Activated T-helper 9 cell treated with anti-CD3 and anti-CD28 coated beads, Interleukin-2, amount 50 U/mL, for 16 hours (primary cell): ENCODE data around the gene HPDL.
A peak's percentile ranks its signal among the peaks of the same experiment; 100 is the strongest.

Experiments
- DNase-seq: peaks from one replicate; pipeline ENCODE4 v3.0.0-alpha.2; 2020; ENCODE audit warnings: low read depth

The HPDL gene

DNA sequence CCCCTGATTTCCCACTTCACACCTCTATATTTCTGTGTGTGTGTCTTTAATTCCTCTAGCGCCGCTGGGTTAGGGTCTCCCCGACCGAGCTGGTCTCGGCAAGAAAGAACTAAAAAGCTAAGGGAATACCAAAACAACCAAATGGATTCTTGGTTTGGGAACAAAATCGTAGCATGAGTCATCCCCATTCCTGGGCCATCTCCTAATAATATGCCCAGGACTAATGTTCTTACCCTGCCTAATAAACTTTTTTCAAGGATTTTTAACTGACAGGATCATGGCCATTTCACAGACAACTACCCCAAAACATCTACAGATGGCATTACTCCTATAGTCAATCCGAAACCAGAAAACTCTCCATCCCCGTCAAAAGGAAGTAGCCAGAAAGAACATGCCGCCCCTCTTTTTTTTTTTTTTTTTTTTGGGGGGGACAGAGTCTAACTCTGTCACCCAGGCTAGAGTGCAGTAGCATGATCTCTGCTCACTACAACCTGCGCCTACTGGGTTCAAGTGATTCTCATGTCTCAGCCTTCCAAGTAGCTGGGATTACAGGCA is 4.1 kb upstream of the HPDL start:
- no peak for DNase-seq

GRCh38 chr1:45325851-45326506 is 716 bp upstream of the HPDL start:
- DNase-seq, result no peak

DNA sequence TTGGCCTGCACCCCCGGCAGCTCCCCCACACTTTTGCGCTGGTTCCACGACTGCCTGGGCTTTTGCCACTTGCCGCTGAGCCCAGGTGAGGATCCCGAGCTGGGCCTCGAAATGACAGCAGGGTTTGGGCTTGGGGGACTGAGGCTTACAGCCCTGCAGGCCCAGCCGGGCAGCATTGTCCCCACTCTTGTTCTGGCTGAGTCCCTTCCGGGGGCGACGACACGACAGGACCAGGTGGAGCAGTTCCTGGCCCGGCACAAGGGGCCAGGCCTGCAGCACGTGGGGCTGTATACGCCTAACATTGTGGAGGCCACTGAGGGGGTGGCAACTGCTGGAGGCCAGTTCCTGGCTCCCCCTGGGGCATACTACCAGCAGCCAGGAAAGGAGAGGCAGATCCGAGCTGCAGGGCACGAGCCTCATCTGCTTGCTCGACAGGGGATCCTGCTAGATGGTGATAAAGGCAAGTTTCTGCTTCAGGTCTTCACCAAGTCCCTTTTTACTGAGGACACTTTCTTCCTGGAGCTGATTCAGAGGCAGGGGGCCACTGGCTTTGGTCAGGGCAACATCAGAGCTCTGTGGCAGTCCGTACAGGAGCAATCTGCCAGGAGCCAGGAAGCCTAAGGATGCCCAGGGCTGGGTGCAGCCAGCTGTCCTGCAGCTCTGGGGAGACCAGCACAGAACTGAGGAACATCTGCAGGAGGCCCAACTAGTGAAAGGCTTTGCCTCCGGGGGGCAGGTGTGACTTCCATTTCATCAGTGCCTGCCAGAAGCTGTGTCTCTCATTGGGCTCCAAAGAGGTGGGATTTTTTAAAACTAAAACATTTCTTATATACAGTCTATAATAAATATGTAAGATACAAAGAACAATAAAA is 1.2 kb downstream of the HPDL start:
- no peak for DNase-seq

GRCh38 chr1:45328680-45329079 is 2.0 kb downstream of the HPDL start:
- DNase-seq, result no peak

DNA sequence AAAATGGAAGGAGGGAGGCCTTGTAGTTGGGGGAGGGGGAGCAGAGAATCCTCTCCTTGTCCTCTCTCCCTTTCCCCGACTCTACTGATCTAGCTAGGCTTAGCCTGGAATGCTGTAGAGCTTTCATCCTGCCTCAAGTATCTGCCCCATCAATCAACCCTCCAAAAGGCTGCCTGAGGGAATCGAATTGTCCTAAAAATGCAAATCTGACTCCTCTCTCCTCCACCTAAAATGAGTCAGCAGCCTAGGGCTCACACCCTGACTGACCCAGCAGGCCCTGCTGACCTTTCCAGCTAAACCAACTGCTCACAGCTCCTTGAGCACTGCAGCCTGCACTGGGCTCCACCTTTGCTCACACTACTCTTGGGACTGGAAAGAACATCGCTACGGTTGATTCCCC is 2.8 kb downstream of the HPDL start:
- no peak for DNase-seq

- no peak for DNase-seq
These were observed 5.0 kb downstream of the HPDL start for GRCh38 chr1:45331436-45332345.

DNA sequence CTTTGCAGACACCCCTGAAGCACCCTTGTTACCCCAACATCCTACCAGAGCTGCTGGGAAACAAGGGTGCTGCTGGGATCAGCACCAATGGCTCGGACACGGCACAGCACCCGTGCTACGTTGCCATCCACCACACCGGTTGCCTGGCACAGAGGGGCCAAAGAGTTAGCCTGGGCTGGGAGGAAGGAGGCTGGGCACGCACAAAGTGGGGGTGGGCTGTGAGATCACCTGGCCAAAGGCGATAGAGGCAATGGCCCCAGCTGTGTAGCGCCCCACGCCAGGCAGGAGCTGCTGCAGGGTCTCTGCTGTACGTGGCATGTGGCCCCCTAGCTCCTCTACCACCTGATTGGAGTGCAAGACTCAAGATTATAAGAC is 5.6 kb downstream of the HPDL start:
- no peak for DNase-seq

DNA sequence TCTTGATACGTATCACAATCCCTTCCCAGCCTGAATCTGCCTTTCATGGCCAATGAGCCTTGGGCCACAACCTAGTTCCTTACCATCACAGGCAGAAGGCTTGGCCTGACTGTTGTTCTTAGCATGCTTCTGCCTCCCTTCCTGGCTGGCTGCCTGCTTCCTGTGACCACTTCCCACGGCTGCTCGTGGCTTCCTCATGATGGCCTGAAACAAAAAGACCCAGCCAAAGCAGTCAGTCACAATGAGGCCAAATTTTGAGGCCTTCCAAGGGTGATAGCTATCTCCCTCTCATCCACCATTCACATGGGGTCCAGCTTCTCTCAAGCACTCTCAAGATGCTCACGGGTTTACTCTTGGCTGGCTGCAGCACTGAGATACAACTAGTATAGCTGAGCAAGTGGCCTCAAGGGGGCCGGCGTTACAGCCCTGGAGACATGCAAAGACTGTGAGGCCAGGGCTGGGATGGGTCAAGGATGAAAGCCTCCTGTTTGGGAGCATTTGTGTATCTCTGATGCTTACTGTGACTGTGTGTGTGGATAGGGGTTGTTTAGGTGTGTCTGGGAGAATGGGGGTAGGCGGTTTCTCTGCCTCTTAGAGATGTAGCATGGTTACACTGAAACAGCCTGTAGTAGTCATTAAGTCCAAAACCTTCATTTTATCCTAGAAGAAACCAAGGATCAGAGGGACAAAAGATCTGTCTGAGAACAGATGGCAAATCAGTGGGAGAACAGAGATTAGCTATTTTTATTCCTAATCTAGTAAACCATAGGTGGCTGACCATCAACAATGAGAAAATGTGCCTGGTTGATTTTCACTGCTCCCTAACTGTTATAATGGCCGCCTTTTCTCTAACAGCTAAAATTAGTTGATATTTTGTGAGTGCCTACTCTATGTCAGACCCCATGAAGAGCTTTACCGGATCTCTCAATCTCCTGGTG is 7.9 kb downstream of the HPDL start:
- no peak for DNase-seq

GRCh38 chr1:45335855-45336324 is 9.2 kb downstream of the HPDL start:
- no peak for DNase-seq

GRCh38 chr1:45337630-45338325 is 11.1 kb downstream of the HPDL start:
- no peak for DNase-seq

DNA sequence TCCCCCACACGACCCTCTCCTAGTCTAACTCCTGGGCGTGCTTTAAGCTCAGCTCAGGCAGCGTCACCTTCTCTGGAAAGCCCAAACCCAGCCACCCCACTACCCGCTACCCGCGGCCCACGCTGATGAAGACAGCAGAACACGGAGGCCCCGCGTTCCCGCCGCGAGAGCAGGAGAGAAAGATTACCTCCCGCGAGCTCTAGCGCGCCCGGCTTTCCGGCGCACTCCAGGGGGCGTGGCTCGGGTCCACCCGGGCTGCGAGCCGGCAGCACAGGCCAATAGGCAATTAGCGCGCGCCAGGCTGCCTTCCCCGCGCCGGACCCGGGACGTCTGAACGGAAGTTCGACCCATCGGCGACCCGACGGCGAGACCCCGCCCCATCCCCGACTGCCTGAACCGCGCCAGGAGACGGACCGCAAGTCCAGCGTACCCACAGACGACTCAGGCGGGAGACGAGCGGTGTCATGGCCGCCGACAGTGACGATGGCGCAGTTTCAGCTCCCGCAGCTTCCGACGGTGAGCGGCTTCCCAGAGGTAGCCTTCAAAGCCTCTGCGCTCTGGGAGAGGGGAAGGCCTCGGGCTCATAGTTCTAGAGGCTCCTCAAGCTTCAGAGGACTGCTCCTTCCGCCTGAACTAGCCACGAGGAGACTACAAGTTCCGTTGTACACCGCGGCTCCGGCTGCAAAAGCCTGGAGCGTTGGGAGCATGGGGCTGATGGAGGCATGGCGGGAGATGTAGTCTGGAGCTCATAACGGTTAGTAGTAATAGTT is 13.3 kb downstream of the HPDL start, which contains the start of the genes MUTYH and TOE1:
MUTYH (minus strand) TSS at position 652 of the 770 bp plus-strand sequence. CDS start 5,935 bp downstream, outside the sequence.
TOE1 (plus strand) TSS at position 382 of the 770 bp plus-strand sequence; CDS start at position 465, 83 bp downstream.
- peak; percentile 87 for DNase-seq

DNA sequence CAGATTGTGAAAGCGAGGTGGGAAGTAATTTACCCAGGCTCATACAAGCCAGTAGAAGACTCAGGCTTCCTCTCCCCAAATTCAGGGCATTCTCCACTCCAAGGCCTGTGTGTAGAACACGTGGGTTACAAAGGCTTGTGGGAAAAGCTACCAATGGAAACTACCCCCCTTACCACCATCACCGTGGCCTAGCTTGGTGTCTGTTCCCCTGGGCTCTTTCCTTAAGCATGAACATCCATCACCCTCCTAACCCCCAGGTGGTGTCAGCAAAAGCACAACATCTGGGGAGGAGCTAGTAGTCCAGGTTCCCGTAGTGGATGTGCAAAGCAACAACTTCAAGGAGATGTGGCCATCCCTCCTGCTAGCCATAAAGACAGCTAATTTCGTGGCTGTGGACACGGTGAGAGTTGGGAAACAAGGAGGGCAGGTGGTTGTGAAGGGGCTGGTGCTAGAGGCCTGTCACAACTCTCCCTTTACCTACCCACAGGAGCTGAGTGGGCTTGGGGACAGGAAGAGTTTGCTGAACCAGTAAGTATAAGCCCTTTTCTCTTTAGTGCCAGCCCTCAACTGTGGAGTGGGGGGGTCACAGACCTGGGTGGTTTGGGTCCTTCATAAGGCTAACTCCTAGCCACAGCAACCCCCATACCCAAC is 14.2 kb downstream of the HPDL start:
- no peak for DNase-seq

DNA sequence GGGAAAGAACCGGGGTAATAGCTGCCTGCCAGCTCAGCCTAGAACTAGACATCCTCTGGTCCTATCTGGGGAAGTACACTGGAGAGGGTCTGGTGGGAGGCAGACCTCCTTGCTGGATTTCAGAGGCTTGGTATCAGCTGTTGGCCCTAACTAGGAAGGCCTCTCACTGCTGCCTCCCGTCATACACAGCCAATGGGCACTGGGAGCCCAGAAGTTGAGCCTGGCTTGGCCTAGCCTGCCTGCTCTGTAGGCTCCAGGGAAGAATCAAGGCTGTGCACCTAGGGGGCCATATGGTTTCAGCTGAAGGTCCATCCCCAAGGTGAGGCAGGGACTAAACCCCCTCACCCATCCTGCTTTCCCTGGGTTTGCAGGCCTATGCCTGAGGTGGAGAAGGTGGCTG is 17.8 kb downstream of the HPDL start:
- DNase-seq, result no peak

DNA sequence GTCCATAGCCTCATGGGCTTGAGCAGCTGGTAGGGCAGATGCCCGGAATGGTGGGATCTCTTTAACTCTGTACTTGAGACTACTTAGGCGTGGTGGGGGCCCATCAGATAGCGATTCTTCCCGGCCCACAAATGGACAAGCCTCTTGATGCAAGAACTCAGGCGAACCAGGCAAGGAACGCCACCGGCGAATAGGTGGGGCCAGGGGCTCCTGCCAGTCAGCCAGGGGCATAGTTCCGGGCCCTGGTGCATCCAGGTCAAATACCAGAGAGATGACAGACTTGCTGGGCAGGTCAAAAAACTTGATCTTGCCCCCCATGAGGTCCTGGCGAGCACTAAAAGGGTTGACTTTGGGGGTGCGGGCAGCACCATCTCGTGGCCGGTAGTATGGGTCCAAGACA is 18.3 kb downstream of the HPDL start:
- no peak for DNase-seq

- DNase-seq, result no peak
These were observed 19.8 kb downstream of the HPDL start for GRCh38 chr1:45346473-45346872.

DNA sequence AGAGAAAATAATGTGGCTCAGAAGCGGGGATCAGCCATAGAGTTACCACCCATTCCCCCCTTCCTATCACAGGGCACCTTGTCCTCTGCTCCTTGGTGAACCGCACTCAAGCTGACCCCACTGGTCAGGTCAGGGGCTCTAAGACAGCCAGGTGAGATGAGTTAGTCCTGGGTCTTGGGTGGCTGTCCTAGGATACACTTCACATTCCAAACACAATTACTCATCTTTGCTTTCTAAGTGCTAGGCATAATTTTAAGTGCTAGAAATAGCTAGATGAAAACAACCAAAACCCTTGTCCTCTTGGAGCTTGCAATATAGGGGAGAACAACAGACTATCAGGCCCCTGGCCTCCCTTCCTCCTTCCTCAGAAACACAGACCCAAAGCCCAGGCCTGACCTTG is 21.3 kb downstream of the HPDL start:
- DNase-seq, result no peak

- no peak for DNase-seq
These were observed 21.9 kb downstream of the HPDL start for GRCh38 chr1:45348609-45348965.

DNA sequence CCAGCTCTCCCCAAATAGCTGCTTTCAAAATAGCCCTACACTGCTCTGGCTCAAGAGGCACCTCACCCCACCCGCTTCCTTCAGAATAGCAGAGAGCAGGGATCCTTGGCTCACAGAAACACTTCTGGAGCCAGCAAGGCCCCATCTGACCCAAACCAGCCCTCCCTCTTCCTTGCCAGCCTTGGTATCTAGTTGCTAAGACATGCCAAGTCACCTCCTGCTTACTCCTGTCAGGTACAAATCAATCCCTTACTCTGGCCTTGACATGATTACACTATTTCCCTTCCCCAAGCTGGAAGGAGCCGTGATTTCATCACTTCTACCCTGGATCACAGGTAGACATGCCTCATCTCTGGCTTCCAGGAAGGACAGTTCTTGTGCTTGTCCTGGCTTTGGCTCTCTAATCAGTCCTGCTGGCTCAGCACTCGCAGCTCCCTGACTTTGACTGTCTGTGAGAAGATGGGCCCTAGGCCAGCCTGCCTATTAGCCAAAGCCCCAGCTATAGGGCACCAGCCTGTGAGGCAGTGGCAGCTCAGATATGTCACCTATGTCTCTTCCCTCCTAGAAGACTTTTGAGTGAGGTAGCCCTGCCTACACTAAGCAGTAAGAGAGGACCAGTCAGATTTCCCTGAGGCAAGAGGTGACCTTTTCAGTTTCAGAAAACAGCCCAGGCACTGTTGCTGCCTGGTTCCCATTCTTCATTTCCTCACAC is 22.4 kb downstream of the HPDL start:
- DNase-seq, result no peak
